ENCODE data around the gene PAFAH1B1.
"Not testable (repeated sequence)": the region's sequence is repeated elsewhere in the genome, so short reads cannot be mapped to it uniquely, and the experiment has no call there.

The PAFAH1B1 gene

GRCh38 chr17:2592971-2593820 is at the start of gene PAFAH1B1:
PAFAH1B1 (plus strand) TSS chr17:2593654; CDS start chr17:2638289, 44,635 bp downstream.
- in situ Hi-C loops (cut with MboI; ENCODE audit: low sequenced_read_pairs): no loop called here

GRCh38 chr17:2545393-2545792 is 48.1 kb upstream of the PAFAH1B1 start:
- in situ Hi-C loops (cut with MboI; ENCODE audit: low sequenced_read_pairs): no loop called here

- in situ Hi-C loops (cut with MboI; ENCODE audit: low sequenced_read_pairs): no loop called here
Measured at GRCh38 chr17:2547176-2547575, 46.3 kb upstream of the PAFAH1B1 start.

- in situ Hi-C loops (cut with MboI; ENCODE audit: low sequenced_read_pairs): not testable (repeated sequence)
Measured at GRCh38 chr17:2548026-2548425, 45.4 kb upstream of the PAFAH1B1 start.

GRCh38 chr17:2549392-2550211 is 43.9 kb upstream of the PAFAH1B1 start:
- in situ Hi-C loops (cut with MboI; ENCODE audit: low sequenced_read_pairs): no loop called here

- in situ Hi-C loops (cut with MboI; ENCODE audit: low sequenced_read_pairs): no loop called here
Measured at GRCh38 chr17:2551493-2551892, 42.0 kb upstream of the PAFAH1B1 start.

- in situ Hi-C loops (cut with MboI; ENCODE audit: low sequenced_read_pairs): no loop called here
Measured at GRCh38 chr17:2551928-2552327, 41.5 kb upstream of the PAFAH1B1 start.

GRCh38 chr17:2560658-2561057 is 32.8 kb upstream of the PAFAH1B1 start:
- in situ Hi-C loops (cut with MboI; ENCODE audit: low sequenced_read_pairs): no loop called here

- in situ Hi-C loops (cut with MboI; ENCODE audit: low sequenced_read_pairs): no loop called here
Measured at GRCh38 chr17:2562162-2562858, 31.1 kb upstream of the PAFAH1B1 start.

- in situ Hi-C loops (cut with MboI; ENCODE audit: low sequenced_read_pairs): no loop called here
Measured at GRCh38 chr17:2563061-2563460, 30.4 kb upstream of the PAFAH1B1 start.

- in situ Hi-C loops (cut with MboI; ENCODE audit: low sequenced_read_pairs): no loop called here
Measured at GRCh38 chr17:2563543-2563942, 29.9 kb upstream of the PAFAH1B1 start.

GRCh38 chr17:2564877-2565276 is 28.6 kb upstream of the PAFAH1B1 start:
- in situ Hi-C loops (cut with MboI; ENCODE audit: low sequenced_read_pairs): no loop called here

GRCh38 chr17:2566056-2566455 is 27.4 kb upstream of the PAFAH1B1 start:
- in situ Hi-C loops (cut with MboI; ENCODE audit: low sequenced_read_pairs): no loop called here

GRCh38 chr17:2571523-2572303 is 21.7 kb upstream of the PAFAH1B1 start:
- in situ Hi-C loops (cut with MboI; ENCODE audit: low sequenced_read_pairs): no loop called here

GRCh38 chr17:2572304-2572609 is 21.2 kb upstream of the PAFAH1B1 start:
- in situ Hi-C loops (cut with MboI; ENCODE audit: low sequenced_read_pairs): not testable (repeated sequence)

- in situ Hi-C loops (cut with MboI; ENCODE audit: low sequenced_read_pairs): no loop called here
Measured at GRCh38 chr17:2580151-2580550, 13.3 kb upstream of the PAFAH1B1 start.

- in situ Hi-C loops (cut with MboI; ENCODE audit: low sequenced_read_pairs): no loop called here
Measured at GRCh38 chr17:2580661-2581060, 12.8 kb upstream of the PAFAH1B1 start.

- in situ Hi-C loops (cut with MboI; ENCODE audit: low sequenced_read_pairs): no loop called here
Measured at GRCh38 chr17:2582493-2582892, 11.0 kb upstream of the PAFAH1B1 start.

- in situ Hi-C loops (cut with MboI; ENCODE audit: low sequenced_read_pairs): no loop called here
Measured at GRCh38 chr17:2591040-2591640, 2.3 kb upstream of the PAFAH1B1 start.
